Keratinocyte (primary cell): ENCODE data around the gene KCNQ2. TPM values are rescaled to one million over a fixed set of nuclear protein-coding genes. Genes with fewer than 3 reads are reported as not detected.

Experiments used
- DNase-seq: peaks from one replicate; pipeline ENCODE4 v3.0.0-alpha.2; 2011; ENCODE audit warnings: low read depth, missing footprints, low spot score
- FAIRE-seq: peaks from 2 replicates; lab custom pipeline; 2011; peaks lifted over from hg19 to GRCh38; lab: Jason Lieb, UNC
- H2AFZ ChIP-seq: 2 replicates; pipeline ENCODE4 v1.6.0; 2012; ENCODE audit warnings: low read length, control low read depth, inconsistent platforms; ENCODE audit not compliant: control insufficient read depth
- H3K27ac ChIP-seq: 2 replicates; pipeline ENCODE4 v1.5.1; 2011; ENCODE audit warnings: low read length; ENCODE audit not compliant: control insufficient read depth, insufficient read depth
- H3K27me3 ChIP-seq: 3 replicates; pipeline ENCODE4 v1.6.0; 2011; ENCODE audit warnings: low read length; ENCODE audit not compliant: control insufficient read depth, insufficient read depth; ENCODE audit errors: extremely low read depth
- H3K36me3 ChIP-seq, 2 experiments: 2 replicates in 1 of 2; 3 replicates in 1 of 2; pipeline ENCODE4 v1.5.1; 2011; ENCODE audit warnings: low read length in 2 of 2, mild to moderate bottlenecking in 1 of 2; ENCODE audit not compliant: control insufficient read depth in 2 of 2, insufficient read depth in 2 of 2; ENCODE audit errors: extremely low read depth in 1 of 2
- H3K4me1 ChIP-seq: 3 replicates; pipeline ENCODE4 v1.5.1; 2011; ENCODE audit warnings: low read length; ENCODE audit not compliant: control insufficient read depth, insufficient read depth; ENCODE audit errors: extremely low read depth
- H3K4me2 ChIP-seq: 3 replicates; pipeline ENCODE4 v1.6.0; 2011; ENCODE audit warnings: low read depth, low read length; ENCODE audit not compliant: control insufficient read depth, insufficient read depth; ENCODE audit errors: extremely low read depth
- H3K4me3 ChIP-seq, 3 experiments: fragments of 200-600 bp in 1 of 3; sonication (generic) in 1 of 3; 2 replicates in 2 of 3; 3 replicates in 1 of 3; pipeline ENCODE4 v1.5.1; 2011 to 2016; ENCODE audit warnings: low read length in 3 of 3, mild to moderate bottlenecking in 3 of 3, control low read depth in 2 of 3, inconsistent platforms in 1 of 3, low read depth in 1 of 3, mixed read lengths in 1 of 3, mixed run types in 1 of 3, moderate library complexity in 1 of 3; ENCODE audit not compliant: control insufficient read depth in 2 of 3, insufficient read depth in 2 of 3; ENCODE audit errors: extremely low read depth in 1 of 3
- H3K79me2 ChIP-seq: 2 replicates; pipeline ENCODE4 v1.6.0; 2012; ENCODE audit warnings: low read length; ENCODE audit not compliant: control insufficient read depth, insufficient read depth
- H3K9ac ChIP-seq: 3 replicates; pipeline ENCODE4 v1.6.0; 2011; ENCODE audit warnings: low read length; ENCODE audit not compliant: control insufficient read depth, insufficient read depth; ENCODE audit errors: extremely low read depth
- H3K9me1 ChIP-seq: 3 replicates; pipeline ENCODE4 v1.6.0; 2011; ENCODE audit warnings: low read length; ENCODE audit not compliant: control insufficient read depth, insufficient read depth; ENCODE audit errors: extremely low read depth
- H3K9me3 ChIP-seq: 2 replicates; pipeline ENCODE4 v1.5.1; 2012; ENCODE audit warnings: low read depth, low read length; ENCODE audit not compliant: control insufficient read depth
- H4K20me1 ChIP-seq: 3 replicates; pipeline ENCODE4 v1.6.0; 2011; ENCODE audit warnings: low read length; ENCODE audit not compliant: control insufficient read depth, insufficient read depth; ENCODE audit errors: extremely low read depth
- EZH2 ChIP-seq: IDR thresholded peaks from one replicate; pipeline ENCODE4 v1.6.1; 2012; ENCODE audit warnings: inconsistent platforms, mild to moderate bottlenecking, low read length, moderate library complexity
- dilution Hi-C: fragments of 300-500 bp; cut with MboI; formaldehyde crosslinking; loops from one replicate; pipeline ENCODE4 v1.7.0; 2020; ENCODE audit warnings: low sequenced_read_pairs; ENCODE audit not compliant: extremely low pct_ligation_motif_present
- polyA plus RNA-seq, 5 experiments: library from polyadenylated mRNA; depleted of rRNA in 3 of 5; stranded (reverse) in 3 of 5; stranded (forward) in 1 of 5; unstranded in 1 of 5; fragments of >200 nt; gene quantifications; 1 replicate in 1 of 5; 2 replicates in 3 of 5; 3 replicates in 1 of 5; pipeline versions ENCODE4 v1.2.1 to v1.2.3, GENCODE V29; 2011 to 2012; ENCODE audit warnings: missing spikeins in 2 of 5, low read depth in 1 of 5, low replicate concordance in 1 of 5
- TF ChIP-seq, protein P1 (sequence below), 3 experiments: IDR thresholded peaks in 1 of 3; conservative IDR thresholded peaks in 1 of 3; optimal IDR thresholded peaks in 1 of 3; 2 replicates in 2 of 3; 3 replicates in 1 of 3; pipeline versions ENCODE3 to v1.5.1; 2011; ENCODE audit warnings: low read length in 3 of 3, mild to moderate bottlenecking in 3 of 3, moderate library complexity in 2 of 3, control low read depth in 1 of 3, inconsistent platforms in 1 of 3; ENCODE audit not compliant: insufficient read depth in 2 of 3; ENCODE audit errors: extremely low read depth in 1 of 3

KCNQ2 gene
- polyA plus RNA-seq, 1 donor (not counting 4 experiments of a cell fraction or from before 2014, with no cell fraction given) = not detected

DNA sequence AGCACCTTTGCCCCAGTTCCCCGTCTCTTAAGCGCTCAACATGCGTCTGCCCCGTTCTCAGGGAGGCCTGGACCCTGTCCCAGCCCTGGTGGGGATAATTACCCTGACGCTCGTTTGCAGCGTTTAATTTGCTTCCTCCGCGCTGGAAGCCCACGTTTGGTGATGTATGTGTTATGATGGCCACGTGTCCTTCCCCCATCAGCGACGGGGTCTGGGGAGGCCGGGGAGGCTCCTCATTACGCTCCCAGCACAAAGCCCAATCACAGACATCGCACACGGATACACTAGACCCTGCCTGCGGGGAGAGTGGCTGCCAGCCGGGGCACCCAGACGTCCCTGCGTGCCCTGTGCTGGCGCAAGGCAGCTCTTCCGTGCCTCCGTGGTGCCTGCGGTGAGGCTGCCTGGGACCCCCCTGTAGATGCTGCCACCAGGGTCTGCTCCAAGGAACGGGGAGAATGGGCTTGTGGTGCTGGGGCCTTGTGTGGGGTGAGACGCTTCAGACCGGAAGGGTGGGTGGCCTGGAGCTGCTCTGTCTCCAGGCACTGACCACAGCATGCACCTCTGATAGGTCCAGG lies 101.1 kb downstream of the KCNQ2 start:
- Histone ChIP-seq H3K9me3 (no peaks in the 10 kb centered on the region), H3K36me3 (no peaks in the 10 kb centered on the region), H3K4me1 (no peaks in the 10 kb centered on the region), H3K4me2 (no peak overlapping the region), H2AFZ (no peak overlapping the region), H3K9ac (no peak overlapping the region), H3K27ac (no peak overlapping the region), H3K9me1 (no peaks in the 10 kb centered on the region), H3K79me2 (no peaks in the 10 kb centered on the region), H3K27me3 (peaks cover 19% of the 10 kb centered on the region), H4K20me1 (no peaks in the 10 kb centered on the region), H3K4me3 (no peak overlapping the region)
- TF ChIP-seq EZH2 = no peak
- TF ChIP-seq, protein P1, sequence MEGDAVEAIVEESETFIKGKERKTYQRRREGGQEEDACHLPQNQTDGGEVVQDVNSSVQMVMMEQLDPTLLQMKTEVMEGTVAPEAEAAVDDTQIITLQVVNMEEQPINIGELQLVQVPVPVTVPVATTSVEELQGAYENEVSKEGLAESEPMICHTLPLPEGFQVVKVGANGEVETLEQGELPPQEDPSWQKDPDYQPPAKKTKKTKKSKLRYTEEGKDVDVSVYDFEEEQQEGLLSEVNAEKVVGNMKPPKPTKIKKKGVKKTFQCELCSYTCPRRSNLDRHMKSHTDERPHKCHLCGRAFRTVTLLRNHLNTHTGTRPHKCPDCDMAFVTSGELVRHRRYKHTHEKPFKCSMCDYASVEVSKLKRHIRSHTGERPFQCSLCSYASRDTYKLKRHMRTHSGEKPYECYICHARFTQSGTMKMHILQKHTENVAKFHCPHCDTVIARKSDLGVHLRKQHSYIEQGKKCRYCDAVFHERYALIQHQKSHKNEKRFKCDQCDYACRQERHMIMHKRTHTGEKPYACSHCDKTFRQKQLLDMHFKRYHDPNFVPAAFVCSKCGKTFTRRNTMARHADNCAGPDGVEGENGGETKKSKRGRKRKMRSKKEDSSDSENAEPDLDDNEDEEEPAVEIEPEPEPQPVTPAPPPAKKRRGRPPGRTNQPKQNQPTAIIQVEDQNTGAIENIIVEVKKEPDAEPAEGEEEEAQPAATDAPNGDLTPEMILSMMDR (optimal IDR thresholded peaks at IDR 0.05 in 1 of 3, IDR thresholded peaks at IDR 0.05 in 1 of 3, conservative IDR thresholded peaks at IDR 0.05 in 1 of 3; ENCODE audit: extremely low read depth in 1 of 3, insufficient read depth in 2 of 3, low read length in 3 of 3) = no peak
- DNase-seq (no peak), FAIRE-seq (no peak)
- dilution Hi-C loops = no loop called here

DNA sequence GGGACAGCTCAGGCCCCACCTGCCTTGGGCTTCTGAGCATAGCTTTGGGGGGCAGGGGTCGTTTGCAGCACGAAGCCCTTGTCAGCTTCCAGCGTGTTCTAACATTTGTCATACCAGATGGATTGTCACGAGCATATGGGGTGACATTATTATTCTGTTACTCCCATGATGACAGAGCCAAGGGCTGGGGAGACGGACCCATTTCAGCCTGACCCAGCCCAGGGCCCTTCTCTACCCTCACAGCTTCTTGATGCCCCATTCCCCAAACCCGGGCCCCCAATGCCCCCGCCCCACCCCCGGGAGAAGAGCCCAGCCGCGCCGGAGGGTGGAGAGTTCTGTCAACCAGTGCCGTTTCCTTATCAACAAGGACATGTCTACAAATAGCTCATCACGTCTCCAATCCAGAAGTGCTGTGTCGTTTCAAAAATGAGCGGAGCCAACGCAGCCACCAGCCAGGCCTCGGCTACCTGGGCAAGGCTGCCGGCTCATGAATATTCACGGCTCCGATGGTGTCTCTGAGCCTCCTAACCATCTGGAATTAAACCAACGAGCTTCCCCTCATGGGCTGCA lies 101.8 kb downstream of the KCNQ2 start:
- no peak overlapping the region for H2AFZ ChIP-seq
- H3K4me3 ChIP-seq = no peak overlapping the region
- TF ChIP-seq, protein P1 (optimal IDR thresholded peaks at IDR 0.05 in 1 of 3, IDR thresholded peaks at IDR 0.05 in 1 of 3, conservative IDR thresholded peaks at IDR 0.05 in 1 of 3; ENCODE audit: extremely low read depth in 1 of 3, insufficient read depth in 2 of 3, low read length in 3 of 3) = no peak
- no peak for TF ChIP-seq EZH2
- no peak for FAIRE-seq
- no peaks in the 10 kb centered on the region for H4K20me1 ChIP-seq
- H3K27me3 ChIP-seq = peaks cover 16% of the 10 kb centered on the region
- H3K36me3 ChIP-seq = no peaks in the 10 kb centered on the region
- H3K27ac ChIP-seq = no peak overlapping the region
- H3K9me3 ChIP-seq = no peaks in the 10 kb centered on the region
- dilution Hi-C loops = no loop called here
- DNase-seq = no peak
- H3K79me2 ChIP-seq = no peaks in the 10 kb centered on the region
- no peaks in the 10 kb centered on the region for H3K9me1 ChIP-seq
- H3K4me2 ChIP-seq = no peak overlapping the region
- no peaks in the 10 kb centered on the region for H3K4me1 ChIP-seq
- no peak overlapping the region for H3K9ac ChIP-seq
